ENCODE results near the gene SHISA2. TPM values are rescaled to one million over a fixed set of nuclear protein-coding genes. Genes with fewer than 3 reads are reported as not detected.

The SHISA2 gene
- total and polyA plus RNA-seq, 2 experiments from 2014 or later: 1.1 to 1.8 TPM

DNA sequence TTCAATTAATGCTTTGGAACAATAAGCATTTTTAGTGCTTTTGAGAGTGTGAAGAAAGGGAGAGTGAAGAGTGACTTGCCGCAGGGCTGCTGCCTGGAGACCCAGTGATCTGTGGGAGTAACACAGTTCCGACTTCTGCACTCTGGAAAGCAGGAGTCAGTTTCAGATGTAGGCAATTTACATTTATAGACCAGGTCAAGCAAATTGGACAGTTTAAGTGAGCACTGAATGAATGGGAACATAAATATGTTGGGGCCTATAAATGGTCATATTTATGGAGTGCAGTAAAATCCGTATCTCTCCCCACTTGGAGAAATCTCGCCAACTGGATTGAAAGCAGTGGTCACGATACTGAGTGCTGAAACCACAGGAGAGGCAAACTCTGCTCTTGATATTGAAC is 9.4 kb upstream of the SHISA2 start:
- no peak for TF ChIP-seq EZH2 (IDR thresholded peaks at IDR 0.05; ENCODE audit: borderline replicate concordance)
- TF ChIP-seq CTCF (IDR thresholded peaks at IDR 0.05; ENCODE audit: poor library complexity): no peak
- TF ChIP-seq EZH2phosphoT487 (IDR thresholded peaks at IDR 0.05; ENCODE audit: low read depth, severe bottlenecking, unreplicated experiment): no peak
- no peaks in the 10 kb centered on the region for H4K20me1 ChIP-seq (ENCODE audit: insufficient read depth, poor library complexity, severe bottlenecking)
- WGBS (ENCODE audit: low lambda C conversion rate, missing lambda C conversion rate): 76% methylated on average over 5 of the region's 5 CpGs
- H3K27me3 ChIP-seq: peaks cover 10% of the 10 kb centered on the region
- no peak overlapping the region for H3K27ac ChIP-seq
- no peaks in the 10 kb centered on the region for H3K36me3 ChIP-seq (replicated peaks; ENCODE audit: insufficient read depth, low read depth)
- no peak overlapping the region for H3K4me3 ChIP-seq
- no peak overlapping the region for H2AFZ ChIP-seq
- no peaks in the 10 kb centered on the region for H3K9me3 ChIP-seq (ENCODE audit: low read depth)
- H3K79me2 ChIP-seq: no peaks in the 10 kb centered on the region
- DNase-seq (ENCODE audit: low spot score): no peak
- H3K4me2 ChIP-seq: no peak overlapping the region
- no peaks in the 10 kb centered on the region for H3K4me1 ChIP-seq (ENCODE audit: insufficient read depth)
- no peaks in the 10 kb centered on the region for H3K9me2 ChIP-seq (replicated peaks; ENCODE audit: insufficient read depth)

- whole genome bisulfite sequencing (ENCODE audit: low lambda C conversion rate, missing lambda C conversion rate): 66% methylated on average over 4 of the region's 4 CpGs
- no peak for TF ChIP-seq CTCF (IDR thresholded peaks at IDR 0.05; ENCODE audit: poor library complexity)
- no peak for TF ChIP-seq EZH2 (IDR thresholded peaks at IDR 0.05; ENCODE audit: borderline replicate concordance)
- TF ChIP-seq EZH2phosphoT487 (IDR thresholded peaks at IDR 0.05; ENCODE audit: low read depth, severe bottlenecking, unreplicated experiment): no peak
Measured at GRCh38 chr13:26060357-26060756, 8.5 kb upstream of the SHISA2 start.

DNA sequence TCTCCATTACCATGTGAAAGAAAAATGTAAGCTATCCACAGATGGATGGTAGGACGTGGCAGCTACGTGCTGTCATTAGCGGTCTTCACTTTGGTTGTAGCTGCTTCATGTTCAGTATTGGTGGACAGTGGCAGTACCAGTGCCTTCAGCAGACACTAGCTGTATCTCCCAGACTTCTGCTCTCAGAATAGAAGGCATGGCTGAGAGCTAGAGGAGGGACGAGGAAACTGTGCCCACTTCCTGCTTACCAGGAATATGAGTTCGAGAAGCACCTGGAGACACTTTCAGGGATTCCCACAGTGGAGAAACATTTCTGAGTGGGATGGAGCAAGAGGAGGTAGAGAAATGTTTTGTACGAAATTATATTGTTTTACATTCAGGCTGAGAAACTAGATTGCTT is 6.9 kb upstream of the SHISA2 start:
- H3K79me2 ChIP-seq: no peaks in the 10 kb centered on the region
- DNase-seq (ENCODE audit: low spot score): no peak
- H3K27me3 ChIP-seq: peaks cover 23% of the 10 kb centered on the region
- H4K20me1 ChIP-seq (ENCODE audit: insufficient read depth, poor library complexity, severe bottlenecking): no peaks in the 10 kb centered on the region
- TF ChIP-seq CTCF (IDR thresholded peaks at IDR 0.05; ENCODE audit: poor library complexity) (no peak), EZH2phosphoT487 (IDR thresholded peaks at IDR 0.05; ENCODE audit: low read depth, severe bottlenecking, unreplicated experiment) (no peak), EZH2 (IDR thresholded peaks at IDR 0.05; ENCODE audit: borderline replicate concordance) (no peak)
- no peaks in the 10 kb centered on the region for H3K36me3 ChIP-seq (replicated peaks; ENCODE audit: insufficient read depth, low read depth)
- H3K4me1 ChIP-seq (ENCODE audit: insufficient read depth): no peaks in the 10 kb centered on the region
- no peaks in the 10 kb centered on the region for H3K9me2 ChIP-seq (replicated peaks; ENCODE audit: insufficient read depth)
- 88% methylated on average over 6 of the region's 6 CpGs for WGBS (ENCODE audit: low lambda C conversion rate, missing lambda C conversion rate)
- no peak overlapping the region for H3K4me3 ChIP-seq
- no peaks in the 10 kb centered on the region for H3K9me3 ChIP-seq (ENCODE audit: low read depth)
- no peak overlapping the region for H2AFZ ChIP-seq
- no peak overlapping the region for H3K27ac ChIP-seq
- H3K4me2 ChIP-seq: no peak overlapping the region

More at GRCh38 chr13:26060357-26060756, 8.5 kb upstream of the SHISA2 start:
- Histone ChIP-seq H3K4me2 (no peak overlapping the region), H3K27ac (no peak overlapping the region), H3K9me2 (replicated peaks; ENCODE audit: insufficient read depth) (no peaks in the 10 kb centered on the region), H3K79me2 (no peaks in the 10 kb centered on the region), H4K20me1 (ENCODE audit: insufficient read depth, poor library complexity, severe bottlenecking) (no peaks in the 10 kb centered on the region), H3K9me3 (ENCODE audit: low read depth) (no peaks in the 10 kb centered on the region), H3K4me3 (no peak overlapping the region), H3K4me1 (ENCODE audit: insufficient read depth) (no peaks in the 10 kb centered on the region), H2AFZ (no peak overlapping the region), H3K27me3 (peaks cover 18% of the 10 kb centered on the region), H3K36me3 (replicated peaks; ENCODE audit: insufficient read depth, low read depth) (no peaks in the 10 kb centered on the region)
- no peak for DNase-seq (ENCODE audit: low spot score)

- Histone ChIP-seq H3K4me1 (ENCODE audit: insufficient read depth) (peaks cover 13% of the 10 kb centered on the region), H2AFZ (no peak overlapping the region), H3K9me3 (ENCODE audit: low read depth) (no peaks in the 10 kb centered on the region), H3K4me3 (no peak overlapping the region), H4K20me1 (ENCODE audit: insufficient read depth, poor library complexity, severe bottlenecking) (no peaks in the 10 kb centered on the region), H3K9me2 (replicated peaks; ENCODE audit: insufficient read depth) (no peaks in the 10 kb centered on the region), H3K36me3 (replicated peaks; ENCODE audit: insufficient read depth, low read depth) (no peaks in the 10 kb centered on the region), H3K79me2 (no peaks in the 10 kb centered on the region), H3K4me2 (no peak overlapping the region), H3K27me3 (peaks cover 56% of the 10 kb centered on the region), H3K27ac (no peak overlapping the region)
- DNase-seq (ENCODE audit: low spot score): no peak
- TF ChIP-seq EZH2phosphoT487 (IDR thresholded peaks at IDR 0.05; ENCODE audit: low read depth, severe bottlenecking, unreplicated experiment) (no peak), CTCF (IDR thresholded peaks at IDR 0.05; ENCODE audit: poor library complexity) (no peak), EZH2 (IDR thresholded peaks at IDR 0.05; ENCODE audit: borderline replicate concordance) (no peak)
Measured at GRCh38 chr13:26054896-26055295, 3.1 kb upstream of the SHISA2 start.

Data from hepatocyte (in vitro differentiated cells).